ENCODE results near the gene SLC40A1. TPM values are rescaled to one million over a fixed set of nuclear protein-coding genes. Genes with fewer than 3 reads are reported as not detected.

The SLC40A1 gene
- total RNA-seq, 2 donors from 2014 or later = 43.6 to 183 TPM

- no peak for DNase-seq
- Histone ChIP-seq H3K27ac (no peak overlapping the region), H3K4me1 (no peaks in the 10 kb centered on the region), H3K36me3 (no peaks in the 10 kb centered on the region), H3K27me3 (no peaks in the 10 kb centered on the region), H3K9ac (ENCODE audit: low read depth in 2 of 2, low read length in 2 of 2) (no peak overlapping the region), H3K9me3 (no peaks in the 10 kb centered on the region), H3K4me3 (no peak overlapping the region)
- TF ChIP-seq CTCF (IDR thresholded peaks at IDR 0.05) = no peak
- intact Hi-C loops (cut with DNase I) = no loop called here
Measured at GRCh38 chr2:189536830-189537229, 43.8 kb downstream of the SLC40A1 start.

- no peak for DNase-seq
- no peaks in the 10 kb centered on the region for H3K9me3 ChIP-seq
- intact Hi-C loops (cut with DNase I) = no loop called here
- H3K4me3 ChIP-seq = no peak overlapping the region
- no peak for TF ChIP-seq CTCF (IDR thresholded peaks at IDR 0.05)
- H3K4me1 ChIP-seq = no peaks in the 10 kb centered on the region
- H3K36me3 ChIP-seq = no peaks in the 10 kb centered on the region
- no peaks in the 10 kb centered on the region for H3K27me3 ChIP-seq
- no peak overlapping the region for H3K9ac ChIP-seq (ENCODE audit: low read depth in 2 of 2, low read length in 2 of 2)
- no peak overlapping the region for H3K27ac ChIP-seq
Measured at GRCh38 chr2:189534854-189535832, 45.4 kb downstream of the SLC40A1 start.

- DNase-seq = no peak
- no peak overlapping the region for H3K9ac ChIP-seq (ENCODE audit: low read depth in 2 of 2, low read length in 2 of 2)
- intact Hi-C loops (cut with DNase I) = no loop called here
- no peaks in the 10 kb centered on the region for H3K27me3 ChIP-seq
- no peaks in the 10 kb centered on the region for H3K4me1 ChIP-seq
- H3K27ac ChIP-seq = peak overlapping the region; percentile 43
- no peaks in the 10 kb centered on the region for H3K9me3 ChIP-seq
- H3K4me3 ChIP-seq = no peak overlapping the region
- no peak for TF ChIP-seq CTCF (IDR thresholded peaks at IDR 0.05)
- H3K36me3 ChIP-seq = no peaks in the 10 kb centered on the region
Measured at GRCh38 chr2:189533288-189534035, 47.1 kb downstream of the SLC40A1 start.

GRCh38 chr2:189530965-189531637, 49.5 kb downstream of the SLC40A1 start:
- Histone ChIP-seq H3K9ac (ENCODE audit: low read depth in 2 of 2, low read length in 2 of 2) (no peak overlapping the region), H3K9me3 (no peaks in the 10 kb centered on the region), H3K4me1 (no peaks in the 10 kb centered on the region), H3K36me3 (no peaks in the 10 kb centered on the region), H3K27ac (peak overlapping the region; percentile 7), H3K4me3 (no peak overlapping the region), H3K27me3 (no peaks in the 10 kb centered on the region)
- DNase-seq = no peak
- no peak for TF ChIP-seq CTCF (IDR thresholded peaks at IDR 0.05)
- intact Hi-C loops (cut with DNase I) = no loop called here

- no peaks in the 10 kb centered on the region for H3K9me3 ChIP-seq
- TF ChIP-seq CTCF (IDR thresholded peaks at IDR 0.05) = no peak
- H3K36me3 ChIP-seq = no peaks in the 10 kb centered on the region
- H3K4me1 ChIP-seq = no peaks in the 10 kb centered on the region
- H3K27me3 ChIP-seq = no peaks in the 10 kb centered on the region
- intact Hi-C loops (cut with DNase I) = no loop called here
- no peak overlapping the region for H3K9ac ChIP-seq (ENCODE audit: low read depth in 2 of 2, low read length in 2 of 2)
- no peak overlapping the region for H3K4me3 ChIP-seq
- no peak for DNase-seq
- H3K27ac ChIP-seq = no peak overlapping the region
Measured at GRCh38 chr2:189528617-189529016, 52.0 kb downstream of the SLC40A1 start.
